UCSD-AML1 (cell line): Measurements from ENCODE around the gene PDHX.
"Not testable (repeated sequence)": the region's sequence is repeated elsewhere in the genome, so short reads cannot be mapped to it uniquely, and the experiment has no call there.

Experiments
- DNase-seq: peaks from one replicate; lab custom pipeline; 2025; ENCODE audit not compliant: unreplicated experiment; lab: John Stamatoyannopoulos, UW

PDHX gene

GRCh38 chr11:34910817-34911216, 5.6 kb upstream of the PDHX start:
- DNase-seq = no peak

- no peak for DNase-seq
These were observed 4.7 kb upstream of the PDHX start for GRCh38 chr11:34911676-34912075.

GRCh38 chr11:34913556-34913955, 2.9 kb upstream of the PDHX start:
- DNase-seq = not testable (repeated sequence)

- DNase-seq = no peak
These were observed 1.0 kb upstream of the PDHX start for GRCh38 chr11:34915136-34916014.

GRCh38 chr11:34916843-34917770, 689 bp downstream of the PDHX start:
- no peak for DNase-seq

- DNase-seq = no peak
These were observed 4.7 kb downstream of the PDHX start for GRCh38 chr11:34921156-34921555.

- DNase-seq = no peak
These were observed 8.3 kb downstream of the PDHX start for GRCh38 chr11:34924714-34925113.

GRCh38 chr11:34926101-34926830, 9.8 kb downstream of the PDHX start:
- no peak for DNase-seq

GRCh38 chr11:34926831-34927132, 10.4 kb downstream of the PDHX start:
- DNase-seq = no peak

GRCh38 chr11:34928268-34928959, 12.0 kb downstream of the PDHX start:
- no peak for DNase-seq

GRCh38 chr11:34928960-34929680, 12.7 kb downstream of the PDHX start:
- DNase-seq = no peak

GRCh38 chr11:34929794-34930763, 13.7 kb downstream of the PDHX start:
- DNase-seq = no peak

GRCh38 chr11:34936945-34937629, 20.7 kb downstream of the PDHX start:
- peak; percentile 8 for DNase-seq

- no peak for DNase-seq
These were observed 22.2 kb downstream of the PDHX start for GRCh38 chr11:34938611-34939010.

- DNase-seq = no peak
These were observed 23.7 kb downstream of the PDHX start for GRCh38 chr11:34940026-34940677.

GRCh38 chr11:34941688-34942087, 25.3 kb downstream of the PDHX start:
- DNase-seq = no peak

GRCh38 chr11:34944692-34945091, 28.3 kb downstream of the PDHX start:
- no peak for DNase-seq

- no peak for DNase-seq
These were observed 32.3 kb downstream of the PDHX start for GRCh38 chr11:34948696-34949095.
